Fibroblast of villous mesenchyme (primary cell): ENCODE results near the gene MOGAT2. TPM values are rescaled to one million over a fixed set of nuclear protein-coding genes. Genes with fewer than 3 reads are reported as not detected.
A peak's percentile ranks its signal among the peaks of the same experiment; 100 is the strongest.

ENCODE experiments used
- DNase-seq: peaks from one replicate; pipeline ENCODE4 v3.0.0-alpha.2; 2010; ENCODE audit warnings: low read depth
- H3K4me3 ChIP-seq: 2 replicates; pipeline ENCODE4 v1.5.1; 2011; ENCODE audit warnings: low read depth, mild to moderate bottlenecking, low read length
- CTCF ChIP-seq: IDR thresholded peaks from 2 replicates; pipeline ENCODE4 v1.5.1; 2012; ENCODE audit warnings: low read depth, mild to moderate bottlenecking, low read length; ENCODE audit not compliant: insufficient read depth
- total RNA-seq: library from RNA; depleted of rRNA; stranded (reverse); fragments of >200 nt; gene quantifications from 2 replicates; pipeline ENCODE4 v1.2.3, GENCODE V29; 2012

Gene MOGAT2
- total RNA-seq, 1 donor: not detected

GRCh38 chr11:75705541-75705940 lies 12.1 kb upstream of the MOGAT2 start:
- DNase-seq: no peak
- no peak for TF ChIP-seq CTCF
- no peak overlapping the region for H3K4me3 ChIP-seq

GRCh38 chr11:75706260-75706729 lies 11.3 kb upstream of the MOGAT2 start:
- peak; percentile 89 for TF ChIP-seq CTCF
- DNase-seq: peak; percentile 72
- H3K4me3 ChIP-seq: no peak overlapping the region

GRCh38 chr11:75714211-75714610 lies 3.4 kb upstream of the MOGAT2 start:
- no peak for TF ChIP-seq CTCF
- no peak for DNase-seq
- H3K4me3 ChIP-seq: no peak overlapping the region

- H3K4me3 ChIP-seq: no peak overlapping the region
- no peak for DNase-seq
- TF ChIP-seq CTCF: no peak
These were observed 1.9 kb upstream of the MOGAT2 start for GRCh38 chr11:75715688-75716087.

- no peak for TF ChIP-seq CTCF
- DNase-seq: no peak
- H3K4me3 ChIP-seq: no peak overlapping the region
These were observed 979 bp upstream of the MOGAT2 start for GRCh38 chr11:75716659-75717058.

- H3K4me3 ChIP-seq: no peak overlapping the region
- no peak for TF ChIP-seq CTCF
- DNase-seq: no peak
These were observed 1.0 kb downstream of the MOGAT2 start for GRCh38 chr11:75718419-75719339.
